HG03039 (cell line): Measurements from ENCODE around the gene KCNQ1.

Experiments
- ATAC-seq: cut with Tn5 transposase; IDR thresholded peaks from one replicate; pipeline ENCODE4 v1.9.1; 2021; ENCODE audit warnings: mild to moderate bottlenecking, moderate library complexity; ENCODE audit not compliant: unreplicated experiment

KCNQ1 gene

DNA sequence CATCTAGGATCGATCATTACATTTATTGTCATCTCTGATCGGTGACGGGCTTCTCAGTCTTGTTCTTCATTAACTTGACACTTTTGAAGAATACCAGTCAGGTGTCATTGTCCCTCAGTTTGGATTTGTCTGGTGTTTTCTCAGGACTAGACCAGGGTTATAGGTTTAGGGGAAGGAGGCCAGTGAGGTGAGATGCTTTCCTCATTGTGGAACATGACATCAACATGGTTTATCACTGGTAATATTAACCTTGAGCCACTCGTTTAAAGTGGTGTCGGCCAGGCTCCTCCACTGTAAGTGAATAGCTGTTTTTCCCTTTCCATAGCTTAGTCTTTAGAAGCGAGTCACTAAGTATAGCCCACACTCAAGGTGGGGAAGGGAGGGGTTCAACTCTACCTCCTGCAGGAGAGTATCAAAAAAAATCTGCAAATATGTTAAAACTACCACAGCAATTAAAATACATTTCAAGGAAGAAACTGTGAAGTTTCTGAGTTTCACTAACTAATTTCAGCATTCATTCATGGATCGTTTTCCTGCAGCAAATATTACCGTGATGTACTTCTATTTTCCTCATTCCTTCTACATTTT is 213.0 kb downstream of the KCNQ1 start:
- no peak for ATAC-seq

DNA sequence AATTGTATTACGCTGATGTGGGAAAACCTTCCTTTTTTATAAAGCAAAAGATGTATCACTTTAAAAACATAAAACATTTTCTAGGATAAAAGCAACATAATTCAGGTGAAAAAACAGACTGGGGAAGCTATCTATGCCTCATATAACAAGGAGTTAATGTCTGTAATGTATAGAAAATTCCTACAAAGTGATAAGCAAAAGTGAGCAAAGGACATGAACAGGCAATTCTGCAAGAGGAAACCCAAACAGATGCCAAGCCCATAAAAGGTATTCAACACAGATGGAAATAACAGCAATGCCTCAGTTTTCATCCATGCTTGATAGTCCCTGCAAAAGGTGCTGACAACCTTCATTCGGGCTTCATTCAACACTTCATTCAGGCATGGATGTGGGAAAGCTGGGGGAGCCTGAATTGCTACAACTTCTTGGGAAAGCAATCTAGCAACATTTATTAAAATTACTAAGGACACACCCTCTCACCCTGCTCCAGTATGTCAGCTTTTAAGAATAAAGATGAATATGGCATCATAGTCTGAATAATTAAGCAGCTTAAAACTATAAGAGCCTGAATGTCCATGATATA is 215.6 kb downstream of the KCNQ1 start:
- ATAC-seq: no peak

DNA sequence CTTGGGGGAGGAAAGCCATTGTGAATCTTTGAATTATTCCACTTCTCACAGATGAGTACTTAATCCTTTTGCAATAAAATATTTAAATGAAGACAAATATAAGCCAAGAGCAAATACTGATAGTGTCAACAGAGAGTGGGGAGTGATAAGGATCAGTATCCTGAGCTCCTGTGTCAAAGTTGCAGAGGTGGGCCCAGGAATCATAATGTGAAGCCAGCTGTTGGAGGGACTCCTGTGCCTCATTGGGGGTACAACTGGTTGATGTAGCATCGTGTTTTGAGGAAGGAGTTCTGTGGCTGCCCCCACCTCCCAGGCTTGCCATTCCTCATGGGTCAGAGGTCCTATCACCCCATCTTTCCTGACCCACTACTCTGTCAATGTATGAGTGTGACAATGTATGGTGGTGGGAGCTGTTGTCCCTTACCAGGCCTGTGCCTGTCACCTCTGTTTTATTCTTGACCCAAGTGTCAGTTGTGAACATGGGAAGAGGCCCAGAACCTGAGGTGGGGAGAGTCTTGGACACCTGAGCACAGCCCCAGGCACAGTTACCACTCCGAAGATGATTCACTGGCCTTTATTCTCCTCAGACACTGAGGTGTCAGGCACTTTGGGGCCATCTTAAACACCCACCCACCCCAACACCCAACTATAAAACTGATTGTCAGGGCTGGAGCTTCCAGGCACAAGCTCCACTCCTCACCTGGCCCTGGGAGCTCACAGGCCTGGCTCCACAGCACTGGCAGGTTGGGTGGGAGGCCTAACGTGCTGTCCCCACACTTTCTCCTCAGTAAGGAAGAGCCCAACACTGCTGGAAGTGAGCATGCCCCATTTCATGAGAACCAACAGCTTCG is 216.6 kb downstream of the KCNQ1 start:
- no peak for ATAC-seq

DNA sequence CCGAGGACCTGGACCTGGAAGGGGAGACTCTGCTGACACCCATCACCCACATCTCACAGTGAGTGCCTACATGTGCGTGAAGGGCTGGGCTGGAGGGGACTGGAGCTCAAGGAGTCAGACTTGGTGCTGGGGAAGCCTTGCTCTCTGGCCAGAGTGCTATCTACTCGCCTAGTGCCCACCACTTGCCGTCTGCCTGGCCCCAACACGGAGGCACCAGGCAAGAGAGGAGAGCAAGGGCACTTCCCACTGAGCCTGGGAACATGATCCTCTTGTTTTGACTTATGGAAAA is 217.2 kb downstream of the KCNQ1 start:
- no peak for ATAC-seq

DNA sequence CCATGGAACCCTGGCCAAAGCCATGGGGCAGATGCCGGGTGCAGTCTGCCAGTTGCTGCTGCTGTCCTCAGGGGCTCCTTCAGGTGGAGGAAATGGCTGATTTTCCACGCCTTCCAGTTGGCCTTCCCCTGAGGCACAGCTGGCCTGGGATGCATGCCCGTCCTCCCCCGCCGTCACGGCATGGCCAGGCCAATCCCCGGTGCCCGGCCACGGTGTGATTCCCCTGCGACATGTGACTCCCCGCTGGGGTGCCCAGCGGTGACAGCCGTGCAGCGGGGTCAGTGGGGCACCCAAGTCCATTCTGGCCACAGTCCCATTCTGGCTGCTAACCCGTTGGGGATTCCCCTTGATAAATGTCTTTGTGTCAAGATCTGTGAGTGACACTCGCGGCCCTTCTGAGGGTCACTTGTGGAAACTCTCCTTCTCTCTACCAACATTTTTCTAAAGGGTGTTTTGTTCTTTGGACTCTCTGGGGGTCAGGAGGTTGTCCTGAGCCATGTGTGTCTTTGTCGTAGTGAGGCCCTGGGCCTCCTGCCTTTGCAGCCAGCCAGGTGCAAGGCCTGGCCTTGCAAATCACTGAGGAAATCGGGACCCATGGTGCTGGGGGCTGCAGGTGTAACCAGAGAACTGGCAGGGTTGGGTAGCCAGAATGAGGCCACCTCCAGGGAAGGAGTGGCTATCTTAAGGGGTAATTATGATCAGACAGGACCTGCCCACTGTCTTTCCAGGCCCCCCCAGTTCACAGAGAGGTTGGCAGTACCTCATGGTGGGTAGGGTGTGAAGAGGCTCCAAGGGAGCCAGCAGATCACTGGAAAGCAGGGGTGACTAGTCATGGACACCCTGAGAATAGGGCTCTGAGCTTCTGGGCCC is 217.9 kb downstream of the KCNQ1 start:
- no peak for ATAC-seq

DNA sequence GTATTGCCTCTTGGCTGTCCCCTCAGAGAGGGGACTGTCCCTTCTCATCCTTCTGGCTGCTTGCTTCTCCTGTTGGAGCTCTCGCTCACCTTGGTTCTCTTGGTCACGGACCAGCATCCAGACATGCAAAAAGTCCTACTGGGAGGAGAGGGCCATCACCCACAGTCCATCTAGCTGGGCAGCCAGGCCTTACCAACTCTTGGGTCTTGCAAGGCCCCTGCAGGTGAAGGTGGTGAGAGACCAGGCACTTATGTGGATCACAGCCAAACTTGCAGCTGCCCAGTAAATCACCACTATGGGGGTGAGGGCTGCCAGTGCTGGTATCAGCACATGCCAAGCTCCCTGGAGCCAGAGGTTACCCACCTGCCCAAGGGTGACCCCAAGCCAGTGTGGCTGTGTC is 218.7 kb downstream of the KCNQ1 start:
- ATAC-seq: no peak

DNA sequence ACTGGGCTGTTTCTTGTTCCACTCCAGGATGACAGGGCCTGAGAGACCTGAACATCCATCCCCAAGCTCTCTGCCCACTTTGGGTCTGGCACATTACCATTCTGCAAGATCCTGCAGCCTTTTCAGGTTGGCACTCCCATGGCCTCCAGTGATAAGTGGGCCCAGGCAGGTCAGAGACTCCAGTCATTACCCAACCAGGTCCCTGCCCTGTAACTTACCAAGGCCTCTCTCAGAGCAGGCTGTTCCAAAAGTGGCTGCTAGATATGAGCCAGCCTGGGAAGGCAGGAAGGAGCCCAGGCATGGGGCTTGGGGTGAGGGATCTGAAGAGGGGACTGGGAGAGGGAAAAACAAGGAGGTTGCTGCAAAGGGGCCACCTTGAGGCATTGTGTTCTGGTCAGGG is 219.1 kb downstream of the KCNQ1 start:
- ATAC-seq: no peak

DNA sequence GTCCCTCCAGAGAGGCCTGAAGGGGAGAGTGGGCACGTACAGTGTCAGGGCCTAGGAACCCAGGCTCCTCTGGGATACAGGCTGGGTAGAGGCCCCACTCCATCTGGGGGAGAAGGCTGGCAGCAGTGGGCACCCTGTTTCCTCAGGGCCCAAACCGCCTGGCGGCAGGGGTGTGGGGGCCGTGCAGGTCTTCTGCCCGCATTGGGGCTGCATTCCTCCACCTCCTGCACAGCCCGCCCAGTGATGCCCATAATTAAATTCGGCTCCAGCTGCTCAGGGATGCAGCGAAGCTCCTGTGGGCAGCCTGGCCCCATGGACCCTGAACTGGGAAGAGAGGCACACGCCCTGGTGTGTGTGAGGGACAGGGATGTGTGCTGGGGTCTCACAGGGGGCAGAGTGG is 219.6 kb downstream of the KCNQ1 start:
- no peak for ATAC-seq

DNA sequence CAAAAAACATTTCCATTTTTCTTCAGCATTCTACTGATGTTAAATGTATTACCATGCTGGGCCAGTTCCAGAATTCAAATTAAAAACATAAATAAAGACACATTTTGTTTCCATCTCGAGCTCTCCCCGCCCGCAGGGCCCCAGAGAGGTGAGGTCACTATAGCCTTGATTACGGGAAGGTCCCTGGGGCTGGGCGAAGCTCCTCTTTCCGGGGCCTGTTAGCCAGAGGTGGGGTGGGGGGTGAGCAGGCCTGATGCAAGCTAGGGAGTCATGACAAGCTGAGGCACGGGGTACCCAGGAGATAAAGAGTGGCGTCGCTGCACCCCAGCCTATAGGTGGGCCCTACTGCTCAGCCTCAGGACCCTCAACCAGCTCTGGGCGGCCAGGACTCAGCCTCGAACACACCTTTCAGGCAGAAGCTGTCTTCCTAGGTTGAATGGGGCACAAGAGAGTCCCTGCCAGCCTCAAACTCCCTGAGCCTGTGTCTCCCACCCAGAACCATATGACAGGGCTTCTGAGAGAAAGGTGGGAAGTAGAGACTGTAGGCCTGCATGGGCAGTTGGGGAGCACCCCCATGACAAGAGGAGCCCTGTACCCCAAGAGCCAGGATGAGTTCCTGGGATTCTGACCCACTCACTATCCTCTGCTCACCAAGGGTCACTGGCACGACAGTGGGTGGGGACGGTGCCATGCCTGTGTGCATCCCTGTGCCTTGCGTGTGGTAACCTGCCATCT is 220.2 kb downstream of the KCNQ1 start:
- ATAC-seq: no peak

DNA sequence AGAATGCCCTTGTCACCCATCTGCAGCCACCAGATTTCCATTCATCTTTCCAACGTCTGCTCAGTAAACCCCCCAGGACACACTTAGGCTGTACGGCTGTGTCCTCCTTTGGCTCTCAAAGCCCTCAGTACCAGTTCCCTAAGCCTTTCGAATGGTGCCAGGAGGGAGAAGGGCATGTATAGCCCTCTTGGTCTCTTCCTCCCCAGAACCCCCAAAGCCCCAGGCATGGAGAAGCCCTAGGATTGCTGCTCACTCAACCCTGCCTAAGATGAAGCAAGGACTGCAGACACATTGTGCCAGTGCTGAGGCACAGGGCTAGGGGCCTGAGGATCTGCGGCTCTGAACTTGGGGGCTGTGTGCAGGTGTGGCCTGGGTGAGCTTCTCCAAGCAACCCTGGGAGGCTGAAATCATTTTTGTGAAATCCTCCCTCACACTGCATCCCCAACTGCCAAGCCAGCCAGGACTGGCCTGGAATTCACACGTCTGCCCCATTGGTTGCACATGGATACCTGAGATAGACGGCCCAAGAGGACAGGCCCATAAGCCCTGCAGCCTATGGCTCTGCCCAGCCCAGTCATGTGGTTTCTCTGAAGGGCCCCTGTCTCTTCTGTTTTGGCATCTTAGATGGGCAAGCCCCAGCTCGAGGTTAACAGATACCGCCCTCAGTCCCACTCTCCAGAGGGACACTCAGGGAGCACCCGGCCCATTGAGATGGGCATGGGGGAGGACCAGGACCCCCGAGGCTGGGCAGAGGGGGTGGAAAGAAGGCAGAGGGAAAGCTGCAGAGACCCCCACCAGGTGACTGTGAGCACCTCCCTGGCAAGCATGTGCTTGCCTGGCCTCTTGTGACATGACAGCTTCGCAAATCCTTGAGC is 221.0 kb downstream of the KCNQ1 start:
- ATAC-seq: no peak

DNA sequence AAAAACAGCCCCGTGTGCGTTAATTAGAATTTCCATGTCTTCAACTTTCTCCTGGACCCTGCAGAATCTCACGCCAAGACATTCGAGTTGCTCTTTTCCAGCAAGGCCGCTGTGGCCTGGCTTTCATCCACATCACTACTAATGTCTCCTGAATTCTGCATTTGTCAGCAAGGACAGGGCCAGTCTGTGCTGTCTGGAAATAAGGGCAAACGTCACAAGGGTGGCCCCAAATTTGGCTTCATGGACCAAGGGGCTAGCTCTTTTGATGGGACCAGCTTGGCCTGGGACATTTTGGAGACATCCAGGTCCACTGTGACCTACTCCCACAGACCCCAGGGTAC is 221.6 kb downstream of the KCNQ1 start:
- ATAC-seq: no peak

DNA sequence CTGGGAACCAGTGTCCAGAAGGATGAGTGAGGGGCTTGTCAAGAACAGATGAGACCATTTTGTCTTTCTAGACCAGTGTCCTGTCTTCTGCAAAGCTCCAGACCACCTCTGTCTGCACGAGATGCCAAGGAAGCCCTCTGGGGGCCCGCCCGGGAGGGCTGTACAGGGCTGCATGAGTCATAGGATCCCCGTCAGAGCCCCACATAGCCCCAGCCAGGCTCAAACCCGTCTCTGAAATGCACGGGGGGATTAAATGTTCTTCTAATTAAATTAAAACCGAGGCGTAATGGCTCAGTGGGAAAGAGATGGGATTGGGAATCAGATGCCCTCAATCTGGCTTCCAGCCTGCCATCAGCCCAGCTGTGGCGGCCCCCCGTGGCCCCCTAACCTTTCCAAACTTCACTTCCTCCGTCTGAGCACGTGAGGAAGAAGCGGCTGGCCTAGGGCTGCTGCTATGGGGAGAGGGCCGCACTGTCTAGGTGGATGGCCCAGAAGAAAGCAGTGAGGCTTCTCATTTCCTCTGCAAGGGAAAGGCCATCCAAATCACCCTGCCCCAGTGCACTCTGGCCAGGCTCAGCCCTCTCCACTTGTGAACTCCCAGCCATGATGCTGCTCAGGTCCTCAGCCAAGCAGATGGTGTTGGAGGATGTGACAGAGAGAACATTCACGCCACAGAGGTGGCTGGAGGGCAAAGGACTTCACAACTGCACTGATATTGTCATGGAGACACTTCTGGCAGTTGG is 222.2 kb downstream of the KCNQ1 start:
- no peak for ATAC-seq

DNA sequence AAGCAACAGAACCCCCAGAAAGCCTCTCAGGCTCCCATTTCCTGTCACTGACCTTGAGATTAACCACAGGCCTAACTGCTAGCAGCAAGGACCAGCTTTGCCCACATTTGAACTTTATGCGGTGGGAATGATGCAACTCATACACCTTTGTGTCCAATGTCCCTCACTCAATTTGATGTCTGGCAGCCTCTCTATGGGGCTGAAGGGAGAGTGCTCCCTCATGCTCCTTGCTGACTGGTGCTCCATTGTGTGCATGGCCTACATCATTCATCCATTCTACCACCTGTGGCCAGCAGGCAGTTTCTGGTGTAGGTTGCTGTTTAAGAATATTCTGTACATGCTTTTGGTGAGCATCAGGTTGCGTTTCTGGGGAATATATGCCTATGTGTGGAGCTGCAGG is 223.1 kb downstream of the KCNQ1 start:
- ATAC-seq: no peak

DNA sequence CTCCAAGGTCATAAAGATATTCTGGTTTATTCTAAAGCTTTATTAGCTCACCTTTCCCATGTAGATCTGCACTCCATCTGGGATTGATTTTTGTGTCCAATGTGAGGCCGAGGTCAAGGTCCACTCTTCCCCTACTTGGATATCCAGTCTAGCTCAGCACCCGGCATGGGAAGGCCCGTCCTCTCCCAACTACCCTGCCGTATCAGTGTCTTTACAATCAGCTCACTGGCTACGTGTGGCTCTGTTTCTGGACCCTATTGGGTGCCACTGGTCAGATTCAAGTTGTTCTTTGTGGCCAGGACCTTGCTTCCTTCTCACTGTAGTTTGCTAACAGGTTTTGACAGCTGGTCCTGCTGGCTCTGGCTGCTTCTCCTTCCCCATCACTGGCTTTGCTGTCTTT is 224.1 kb downstream of the KCNQ1 start:
- ATAC-seq: no peak

DNA sequence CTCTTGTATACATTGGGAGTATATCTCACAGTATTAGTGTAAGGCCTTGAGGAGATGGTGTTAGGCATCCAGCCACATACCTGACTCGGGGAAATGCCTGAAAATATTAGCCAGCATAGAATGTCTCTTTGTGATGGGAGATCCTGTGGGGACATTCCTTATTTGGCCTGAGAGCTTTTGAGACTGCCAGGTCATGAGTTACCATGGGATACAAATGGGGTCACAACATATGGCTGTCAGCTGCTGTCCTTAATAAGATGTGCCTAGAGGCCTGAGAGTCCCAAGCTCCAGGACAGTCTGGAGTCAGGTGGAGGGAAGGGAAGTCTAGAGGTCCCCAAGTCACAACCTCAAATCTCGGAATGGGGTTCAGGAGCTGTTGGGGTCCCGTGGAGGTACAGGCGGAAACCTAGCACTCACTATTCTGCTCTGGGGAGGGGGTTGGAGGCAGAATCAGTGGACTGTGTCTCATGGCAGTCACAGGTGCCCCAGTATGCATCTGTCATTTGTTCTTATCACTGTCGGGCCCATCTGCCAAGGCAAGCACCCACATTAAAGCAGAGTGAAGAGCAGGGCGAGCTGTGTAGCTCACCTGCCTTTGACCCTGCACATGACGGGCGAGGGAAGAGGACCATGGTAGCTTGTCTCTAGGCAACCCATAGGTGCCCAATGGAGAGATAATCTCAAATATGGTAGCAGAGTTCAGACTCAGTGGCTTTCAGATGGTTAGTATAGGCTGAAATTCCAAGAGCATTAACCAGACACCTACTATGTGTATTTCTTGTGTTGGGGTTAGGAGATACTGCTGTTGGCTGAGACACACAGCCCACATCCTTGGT is 225.0 kb downstream of the KCNQ1 start:
- no peak for ATAC-seq

DNA sequence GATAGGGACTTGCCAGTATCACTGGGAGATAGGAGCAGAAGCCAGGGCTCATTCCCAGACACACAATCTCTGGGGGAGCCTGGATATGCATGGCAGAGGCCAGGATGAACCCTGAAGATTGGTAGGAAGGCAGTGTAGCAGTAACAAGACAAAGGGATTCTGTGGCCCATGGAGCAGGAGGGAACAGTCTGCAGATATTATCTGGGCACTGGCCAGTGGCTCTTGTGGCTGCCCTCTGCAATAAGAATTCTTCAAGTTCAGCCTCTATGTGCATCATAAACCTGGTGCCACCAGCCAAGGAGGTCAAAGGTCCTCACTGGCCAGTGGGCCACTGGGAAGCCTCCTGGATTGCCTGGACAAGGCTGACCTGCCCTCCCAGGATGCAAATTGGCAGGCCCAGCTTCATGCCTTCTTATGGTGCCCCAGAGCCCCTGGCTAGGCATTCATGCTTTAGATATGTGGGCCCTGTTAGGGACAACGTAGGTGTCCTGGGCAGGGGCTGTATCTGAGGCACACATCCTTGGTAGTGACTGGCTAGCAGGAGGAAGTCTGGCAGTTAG is 225.8 kb downstream of the KCNQ1 start:
- ATAC-seq: no peak

DNA sequence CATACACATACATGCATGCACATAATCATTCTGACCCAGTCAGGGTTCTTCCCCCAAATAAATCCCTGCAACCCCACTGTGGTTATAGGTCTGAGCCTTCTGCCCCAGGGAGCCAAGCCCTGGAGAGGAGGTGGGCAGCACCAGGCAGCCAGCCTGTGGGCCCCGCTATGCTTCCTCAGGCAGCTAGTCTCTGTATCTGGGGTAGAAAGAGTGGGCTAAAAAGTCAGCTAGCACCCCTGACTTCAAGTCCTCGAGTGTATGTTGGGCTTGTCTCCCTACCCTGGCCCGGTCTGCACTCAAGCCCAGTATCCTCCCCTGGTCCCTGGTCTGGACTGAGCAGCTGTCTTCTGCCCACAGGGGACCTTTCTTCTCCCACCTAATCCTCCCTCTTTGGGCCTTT is 226.9 kb downstream of the KCNQ1 start:
- no peak for ATAC-seq

DNA sequence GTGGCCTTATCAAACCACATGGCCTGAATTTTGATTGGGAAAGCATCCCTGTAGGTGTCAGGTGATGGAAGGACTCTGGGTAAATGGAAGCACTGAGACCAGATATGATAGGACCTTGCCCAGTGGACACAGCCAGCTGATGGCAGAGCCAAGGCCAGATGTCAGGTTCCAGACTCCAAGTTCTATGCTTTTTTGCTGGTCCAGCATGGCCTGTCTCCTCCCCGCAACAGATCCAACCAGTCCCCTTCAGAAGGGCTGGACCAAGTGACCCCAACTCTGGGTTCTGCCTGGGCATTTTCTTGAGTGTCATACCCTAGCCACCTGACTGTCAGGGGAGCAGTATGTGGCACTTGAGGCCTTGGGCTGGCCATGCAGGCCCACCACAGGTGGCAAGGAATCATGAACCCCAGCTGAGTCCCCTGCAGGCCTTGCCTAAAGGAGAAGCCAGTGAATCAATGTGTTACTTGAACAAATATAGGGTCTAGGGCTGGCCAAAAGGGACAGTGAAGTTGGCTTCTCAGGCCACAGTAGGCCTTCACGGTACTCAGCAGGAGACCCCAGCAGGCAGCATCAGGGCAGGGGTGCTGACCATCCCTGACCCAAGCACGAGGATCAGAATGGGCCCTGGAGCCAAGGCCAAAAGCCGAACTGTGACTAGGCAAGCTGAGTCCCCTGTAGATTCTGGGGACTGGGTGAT is 227.9 kb downstream of the KCNQ1 start:
- ATAC-seq: no peak
